Left ventricle myocardium inferior (tissue), 1 donor: ENCODE measurements around the gene VNN1. TPM values are rescaled to one million over a fixed set of nuclear protein-coding genes. Genes with fewer than 3 reads are reported as not detected.
"Not testable (repeated sequence)": the region's sequence is repeated elsewhere in the genome, so short reads cannot be mapped to it uniquely, and the experiment has no call there.

Experiments used
- DNase-seq: peaks from one replicate; pipeline ENCODE4 v3.0.0-alpha.2; 2020
- H3K27ac ChIP-seq: fragments of 200-600 bp; replicated peaks from 2 replicates; pipeline ENCODE4 v1.8.0; 2021
- H3K27me3 ChIP-seq: fragments of 200-600 bp; 2 replicates; pipeline ENCODE4 v1.8.0; 2021; ENCODE audit warnings: low read depth
- H3K36me3 ChIP-seq: fragments of 200-600 bp; 2 replicates; pipeline ENCODE4 v1.8.0; 2021
- H3K4me1 ChIP-seq: fragments of 200-600 bp; 2 replicates; pipeline ENCODE4 v1.8.0; 2021
- H3K4me3 ChIP-seq: fragments of 200-600 bp; 2 replicates; pipeline ENCODE4 v1.8.0; 2021; ENCODE audit warnings: mild to moderate bottlenecking, moderate library complexity
- H3K9me3 ChIP-seq: fragments of 200-600 bp; replicated peaks from 2 replicates; pipeline ENCODE4 v1.8.0; 2021
- CTCF ChIP-seq: fragments of 200-600 bp; IDR thresholded peaks from 2 replicates; pipeline ENCODE4 v1.8.0; 2021; ENCODE audit warnings: antibody characterized with exemption, mild to moderate bottlenecking, borderline replicate concordance
- intact Hi-C: fragments of 100-400 bp; cut with micrococcal nuclease; formaldehyde crosslinking; loops from one replicate; pipeline ENCODE4 v1.11.0; 2022
- total RNA-seq: library from RNA; stranded (reverse); fragmentation: NEBNext Ultra II Directional; extraction: Animal tissue kit (Norgen Biotek cat#: 25700); gene quantifications from one replicate; pipeline ENCODE4 v1.2.1, GENCODE V29; 2021
- donor health status: DM: no; HTN: yes; CAD: no; lungs with severe emphysema.

VNN1 gene
- total RNA-seq, 1 donor from 2014 or later = 1.1 TPM

DNA sequence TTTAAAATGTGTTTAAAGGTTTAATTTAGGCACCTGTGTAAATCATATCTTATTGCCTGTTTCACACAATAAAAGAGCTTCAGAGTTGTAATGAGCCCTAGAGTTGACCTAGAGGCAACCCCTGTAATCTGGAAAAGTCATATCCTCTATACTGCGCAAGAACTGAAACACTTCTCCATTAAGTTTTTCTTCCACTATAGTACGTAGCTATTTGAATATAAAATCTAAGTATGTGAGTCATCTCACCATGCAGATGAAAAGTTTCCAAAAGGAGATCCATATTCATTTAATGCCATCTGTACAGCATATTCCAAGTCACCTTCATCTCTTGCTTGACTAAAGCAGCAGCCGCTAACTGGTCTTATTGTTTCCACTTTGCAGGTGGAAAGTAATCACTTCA is 28.8 kb downstream of the VNN1 start:
- H3K9me3 ChIP-seq = peaks cover 11% of the 10 kb centered on the region
- no peak overlapping the region for H3K4me3 ChIP-seq
- H3K4me1 ChIP-seq = no peaks in the 10 kb centered on the region
- H3K27ac ChIP-seq = no peak overlapping the region
- intact Hi-C loops = no loop called here
- no peaks in the 10 kb centered on the region for H3K36me3 ChIP-seq
- TF ChIP-seq CTCF = no peak
- no peak for DNase-seq
- H3K27me3 ChIP-seq = no peaks in the 10 kb centered on the region

GRCh38 chr6:132684272-132684671 is 29.6 kb downstream of the VNN1 start:
- TF ChIP-seq CTCF = no peak
- Histone ChIP-seq H3K36me3 (no peaks in the 10 kb centered on the region), H3K27me3 (no peaks in the 10 kb centered on the region), H3K9me3 (peaks cover 11% of the 10 kb centered on the region), H3K4me1 (no peaks in the 10 kb centered on the region), H3K4me3 (no peak overlapping the region), H3K27ac (no peak overlapping the region)
- intact Hi-C loops = no loop called here
- DNase-seq = no peak

DNA sequence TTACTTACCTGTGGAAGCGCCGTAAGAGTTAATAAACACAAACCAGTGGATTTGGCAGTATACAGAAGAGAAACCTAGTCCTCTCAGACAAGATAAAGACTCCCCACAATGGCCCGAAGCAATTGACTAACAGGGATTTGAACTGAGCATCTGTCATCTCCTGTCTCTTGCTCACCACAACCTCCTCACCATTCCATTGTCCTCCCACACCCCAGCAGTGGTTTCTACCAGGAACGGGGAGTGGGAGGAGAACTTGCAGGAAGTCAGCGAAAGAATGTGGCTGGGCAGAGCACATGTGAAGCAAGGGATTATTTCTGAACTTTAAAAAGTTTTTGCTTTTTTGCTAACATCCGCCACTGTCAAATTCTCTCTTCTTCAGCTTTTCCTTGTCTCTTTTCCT is 30.3 kb downstream of the VNN1 start:
- Histone ChIP-seq H3K9me3 (peaks cover 11% of the 10 kb centered on the region), H3K4me3 (no peak overlapping the region), H3K36me3 (no peaks in the 10 kb centered on the region), H3K4me1 (no peaks in the 10 kb centered on the region), H3K27me3 (no peaks in the 10 kb centered on the region), H3K27ac (no peak overlapping the region)
- no peak for DNase-seq
- no peak for TF ChIP-seq CTCF
- intact Hi-C loops = no loop called here

DNA sequence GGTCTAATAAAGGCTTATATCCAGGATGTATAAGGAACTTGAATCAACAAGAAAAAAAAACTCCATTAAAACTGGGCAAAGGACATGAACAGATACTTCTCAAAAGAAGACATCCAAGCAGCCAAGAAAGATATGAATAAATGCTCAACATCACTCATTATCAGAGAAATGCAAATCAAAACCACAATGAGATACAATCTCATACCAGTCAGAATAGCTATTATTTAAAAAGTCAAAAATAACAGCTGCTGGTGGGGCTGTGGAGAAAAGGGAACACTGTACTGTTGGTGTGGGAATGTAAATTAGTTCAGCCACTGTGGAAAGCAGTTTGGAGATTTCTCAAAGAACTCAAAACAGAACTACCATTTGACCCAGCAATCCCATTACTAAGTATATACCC is 34.8 kb downstream of the VNN1 start:
- H3K4me3 ChIP-seq, H3K36me3 ChIP-seq, intact Hi-C loops, H3K27me3 ChIP-seq, DNase-seq, H3K4me1 ChIP-seq, H3K27ac ChIP-seq: not testable (repeated sequence)
- peaks cover 11% of the 10 kb centered on the region for H3K9me3 ChIP-seq

DNA sequence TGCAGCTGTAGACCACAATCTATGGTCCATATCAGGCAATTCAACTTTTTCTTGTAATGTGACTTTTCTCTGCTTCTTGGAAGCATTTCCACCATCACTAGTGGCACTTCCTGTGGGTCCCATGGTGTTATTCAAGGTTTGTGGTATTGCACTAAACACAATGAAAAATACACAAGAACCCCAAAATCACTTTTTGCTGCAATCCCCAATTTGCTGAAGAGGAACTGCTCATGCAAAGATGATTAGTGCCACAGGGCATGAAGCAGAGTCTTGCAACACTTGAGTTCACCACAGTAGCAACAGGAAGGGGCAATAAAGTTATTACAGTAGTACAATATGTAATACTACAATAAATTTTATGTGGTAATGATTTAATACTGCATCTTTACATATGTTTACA is 38.1 kb downstream of the VNN1 start:
- Histone ChIP-seq H3K4me1 (no peaks in the 10 kb centered on the region), H3K36me3 (no peaks in the 10 kb centered on the region), H3K9me3 (no peaks in the 10 kb centered on the region), H3K4me3 (no peak overlapping the region), H3K27ac (no peak overlapping the region), H3K27me3 (no peaks in the 10 kb centered on the region)
- intact Hi-C loops = no loop called here
- no peak for DNase-seq
- no peak for TF ChIP-seq CTCF

DNA sequence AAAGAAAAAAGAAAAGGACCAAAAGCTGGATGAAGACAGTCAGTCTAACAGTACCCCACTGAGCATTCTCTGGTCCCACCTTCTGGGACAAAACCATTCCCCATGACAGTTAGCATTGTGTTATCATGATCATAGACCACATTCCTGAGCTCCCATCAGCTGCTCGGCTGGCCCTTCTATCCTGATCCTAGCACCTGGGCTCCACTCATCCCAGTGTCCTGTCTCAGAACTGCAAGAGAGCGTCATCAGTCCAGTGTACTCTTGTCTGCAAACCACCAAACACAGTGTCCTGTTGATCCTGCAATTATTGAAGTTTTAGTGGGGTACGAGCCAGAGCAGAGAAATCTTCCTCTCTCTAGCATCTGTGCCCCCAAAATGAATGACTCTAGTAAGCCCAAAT is 38.9 kb downstream of the VNN1 start:
- H3K4me3 ChIP-seq = no peak overlapping the region
- no peak for DNase-seq
- H3K4me1 ChIP-seq = peaks cover 1% of the 10 kb centered on the region
- H3K27me3 ChIP-seq = no peaks in the 10 kb centered on the region
- TF ChIP-seq CTCF = no peak
- H3K36me3 ChIP-seq = no peaks in the 10 kb centered on the region
- intact Hi-C loops = no loop called here
- H3K27ac ChIP-seq = no peak overlapping the region
- no peaks in the 10 kb centered on the region for H3K9me3 ChIP-seq
